Stimulated activated CD4-positive, alpha-beta T cell treated with anti-CD3 and anti-CD28 coated beads, Interleukin-4, amount 100 ng/mL, for 24 hours (primary cell): ENCODE results near the gene LCAT.
"Not testable (repeated sequence)": the region's sequence is repeated elsewhere in the genome, so short reads cannot be mapped to it uniquely, and the experiment has no call there.

ENCODE experiments used
- DNase-seq: peaks from one replicate; pipeline ENCODE4 v3.0.0-alpha.2; 2020

Gene LCAT

GRCh38 chr16:67931712-67932461, 12.0 kb downstream of the LCAT start, which contains the start of gene CTRL:
Gene CTRL, minus strand, starts transcription at chr16:67931862. Its CDS starts 10 bp downstream, at chr16:67931852.
- no peak for DNase-seq

DNA sequence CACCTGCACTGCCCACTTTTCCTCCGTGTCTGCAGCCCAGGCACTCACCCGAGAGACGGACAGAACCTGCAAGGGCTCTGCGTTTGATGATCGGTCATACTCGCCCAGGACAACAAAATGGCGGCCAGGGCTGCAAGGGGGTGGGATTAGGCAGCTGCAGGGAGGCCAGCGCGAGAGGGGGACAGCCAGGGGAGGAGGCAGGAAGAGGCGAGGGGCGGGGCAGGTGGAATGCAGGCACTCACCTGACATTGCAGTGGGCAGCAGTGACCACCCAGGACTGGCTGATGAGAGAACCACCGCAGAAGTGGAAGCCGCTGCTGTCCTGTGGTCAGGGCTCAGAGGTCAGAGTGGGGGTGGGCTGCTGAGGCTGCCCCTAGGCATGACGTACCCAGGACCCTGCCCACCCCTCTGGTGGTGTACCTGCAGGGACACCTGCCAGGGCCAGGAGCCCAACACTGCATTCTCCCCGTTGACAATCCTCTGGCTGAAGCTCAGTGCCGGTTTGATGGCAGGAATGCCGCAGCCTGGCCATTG, 13.2 kb downstream of the LCAT start:
- DNase-seq, result no peak

DNA sequence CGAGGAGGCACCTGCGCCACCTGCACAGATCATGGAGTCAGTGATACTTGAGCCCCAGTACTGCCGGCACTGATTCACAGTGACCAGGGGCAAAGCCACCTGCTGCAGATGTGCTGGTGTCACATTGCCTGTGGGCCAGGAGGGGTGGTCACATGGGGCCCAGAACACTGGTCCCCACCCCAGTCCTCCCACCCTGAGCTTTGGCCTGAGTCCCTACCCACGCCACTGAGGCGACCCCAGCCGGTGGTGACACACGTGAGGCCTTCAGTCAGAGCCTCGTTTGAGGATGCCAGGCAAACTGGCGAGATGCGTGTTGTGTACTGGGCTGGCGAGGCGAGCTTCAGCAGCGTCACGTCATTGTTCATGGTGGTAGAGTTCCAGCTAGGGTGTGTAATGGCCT, 13.7 kb downstream of the LCAT start:
- no peak for DNase-seq

- peak; percentile 85 for DNase-seq
Observed at GRCh38 chr16:67928561-67929364, 15.2 kb downstream of the LCAT start.

- DNase-seq, result no peak
Observed at GRCh38 chr16:67928147-67928546, 15.8 kb downstream of the LCAT start.

DNA sequence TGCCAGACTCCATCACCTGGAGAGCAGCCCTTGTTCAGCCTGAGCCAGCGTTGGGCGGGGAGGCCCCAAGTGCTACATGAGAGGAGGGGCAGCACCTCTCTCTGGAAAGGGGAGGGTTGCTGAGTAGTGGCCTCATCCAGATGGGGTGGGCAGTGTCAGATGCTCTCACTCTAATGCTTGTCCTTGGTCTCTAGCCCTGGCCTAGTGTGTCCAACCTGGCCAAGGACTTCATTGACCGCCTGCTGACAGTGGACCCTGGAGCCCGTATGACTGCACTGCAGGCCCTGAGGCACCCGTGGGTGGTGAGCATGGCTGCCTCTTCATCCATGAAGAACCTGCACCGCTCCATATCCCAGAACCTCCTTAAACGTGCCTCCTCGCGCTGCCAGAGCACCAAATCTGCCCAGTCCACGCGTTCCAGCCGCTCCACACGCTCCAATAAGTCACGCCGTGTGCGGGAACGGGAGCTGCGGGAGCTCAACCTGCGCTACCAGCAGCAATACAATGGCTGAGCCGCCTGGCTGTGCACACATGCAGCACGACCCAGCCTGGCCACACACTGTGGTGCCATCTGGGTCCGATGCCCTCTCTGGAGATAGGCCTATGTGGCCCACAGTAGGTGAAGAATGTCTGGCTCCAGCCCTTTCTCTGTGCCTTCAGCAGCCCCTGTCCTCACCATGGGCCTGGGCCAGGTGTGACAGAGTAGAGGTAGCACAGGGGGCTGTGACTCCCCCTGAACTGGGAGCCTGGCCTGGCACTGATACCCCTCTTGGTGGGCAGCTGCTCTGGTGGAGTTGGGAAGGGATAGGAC, 16.6 kb downstream of the LCAT start:
- no peak for DNase-seq

DNA sequence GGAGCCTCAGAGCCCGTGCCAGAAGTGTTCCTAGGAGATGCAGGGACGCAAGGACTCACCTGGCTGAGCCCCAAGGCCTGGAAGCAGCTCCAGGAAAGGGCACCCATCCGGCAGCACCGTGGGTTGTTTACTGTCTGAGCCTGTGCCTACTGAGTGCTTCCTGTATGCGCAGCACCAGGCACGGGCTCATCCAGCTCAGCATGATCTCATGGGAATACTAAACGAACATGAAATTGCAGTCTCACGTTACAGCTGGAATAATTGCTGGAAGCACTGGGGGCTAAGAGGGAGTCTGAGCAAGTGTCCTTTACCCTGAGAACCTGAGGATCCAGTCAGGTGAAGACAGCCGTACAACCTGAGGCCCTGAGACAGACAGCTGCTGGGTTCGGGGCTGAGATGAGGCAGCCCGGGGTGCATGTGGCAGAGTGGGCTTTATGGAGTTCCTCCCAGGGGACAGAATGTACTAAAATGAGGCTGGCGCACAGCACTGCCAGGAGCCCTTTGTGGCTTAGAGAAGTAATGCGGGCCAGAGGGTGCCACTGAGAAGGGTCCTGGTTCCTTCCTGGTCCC, 17.7 kb downstream of the LCAT start:
- DNase-seq, result no peak

DNA sequence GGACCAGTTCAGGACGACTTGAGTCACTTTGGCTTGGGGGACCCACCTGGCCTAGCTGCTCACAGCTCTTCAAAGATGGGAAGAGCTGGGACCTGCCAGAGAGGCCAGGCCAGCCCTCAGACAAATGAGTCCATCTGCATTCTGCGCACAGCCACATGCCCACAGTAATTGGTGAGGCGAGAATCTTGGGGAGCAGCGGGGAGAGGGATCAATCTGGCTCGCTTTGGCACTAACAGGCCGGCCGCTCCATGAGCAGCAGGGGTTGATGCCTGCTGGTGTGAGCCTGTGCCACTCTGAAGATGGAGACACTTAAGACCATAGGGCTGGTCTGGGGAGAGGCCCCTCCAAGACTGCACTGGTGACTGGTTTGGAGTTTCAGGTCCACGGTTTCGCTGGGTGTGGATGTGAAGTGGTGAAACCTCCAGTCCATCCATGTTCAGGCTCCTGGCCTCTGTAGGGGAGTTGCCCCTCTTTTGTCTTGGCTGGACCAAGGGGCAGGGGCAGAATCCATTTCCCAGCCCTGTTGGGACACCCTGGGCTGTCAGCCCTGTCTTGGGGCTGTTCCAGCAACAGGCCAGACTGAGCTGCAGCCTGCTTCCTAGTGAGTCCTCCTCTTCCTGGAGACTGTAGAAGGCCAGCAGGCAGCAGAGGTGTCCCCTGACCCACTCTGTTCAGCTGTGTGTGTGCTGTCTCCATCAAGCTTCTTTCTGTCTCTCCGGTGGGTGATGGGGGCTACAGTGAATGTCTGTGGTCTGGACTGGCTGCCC, 19.6 kb downstream of the LCAT start:
- DNase-seq, result no peak

- DNase-seq, result no peak
Observed at GRCh38 chr16:67923414-67924116, 20.4 kb downstream of the LCAT start.

DNA sequence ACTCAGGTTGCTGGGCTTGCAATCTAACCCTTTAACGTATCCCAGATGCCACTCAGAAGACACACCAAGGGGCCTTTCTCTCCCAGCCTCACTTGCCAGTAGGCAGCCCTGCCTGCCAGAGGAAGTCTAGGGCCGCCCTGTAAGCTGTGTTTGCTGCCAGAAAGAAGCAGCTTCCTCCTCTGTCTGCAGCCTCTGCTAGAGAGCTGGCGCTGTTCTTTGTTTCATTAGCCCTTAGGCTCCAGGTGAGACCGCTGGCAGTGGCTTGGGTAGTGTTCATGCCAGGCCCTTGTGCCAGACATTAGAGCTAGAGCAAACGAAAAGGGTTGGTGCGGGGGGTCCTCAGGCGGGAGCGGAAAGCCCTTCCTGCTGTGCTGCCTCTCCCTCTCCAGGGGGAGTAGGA, 21.2 kb downstream of the LCAT start:
- no peak for DNase-seq

DNA sequence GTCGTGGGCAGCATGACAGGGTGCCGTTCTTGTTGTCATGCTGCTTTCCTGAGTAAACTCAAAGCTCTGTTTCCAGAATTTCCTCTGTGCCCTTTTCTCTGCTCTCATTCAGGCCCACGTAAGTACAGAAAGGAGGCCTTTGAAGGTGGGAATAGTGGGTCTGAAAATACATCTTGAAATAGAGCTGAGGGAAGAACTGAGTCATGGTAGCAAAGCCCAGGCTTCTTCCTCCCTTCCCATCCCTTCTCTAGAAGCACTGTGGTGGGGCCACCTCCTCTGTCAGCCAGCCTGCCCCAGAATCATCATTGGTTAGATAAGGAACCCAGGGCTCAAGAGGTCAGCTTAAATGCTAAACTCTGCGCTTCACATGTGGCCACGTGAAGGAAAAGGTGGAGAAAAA, 21.7 kb downstream of the LCAT start:
- no peak for DNase-seq

- DNase-seq, result no peak
Observed at GRCh38 chr16:67919622-67920221, 24.2 kb downstream of the LCAT start.

DNA sequence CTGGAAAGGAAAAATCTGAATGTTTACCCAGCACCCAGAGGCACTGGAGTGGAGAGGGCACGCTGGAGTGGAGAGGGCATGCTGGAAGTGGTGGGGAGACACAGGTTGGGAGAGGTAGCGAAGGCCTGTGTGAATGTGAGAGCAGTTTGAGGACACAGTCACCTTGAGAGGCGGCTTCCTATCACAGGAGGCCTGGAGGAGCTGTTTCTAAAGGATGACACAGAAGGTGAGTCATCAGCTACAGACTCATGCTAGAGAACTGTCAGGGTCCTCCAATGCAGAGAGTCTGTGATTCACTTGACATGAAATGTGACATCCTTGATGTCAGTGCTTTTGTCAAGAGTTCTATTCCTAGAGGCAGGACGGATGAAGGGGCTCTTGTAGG, 26.1 kb downstream of the LCAT start:
- DNase-seq, result peak; percentile 71

DNA sequence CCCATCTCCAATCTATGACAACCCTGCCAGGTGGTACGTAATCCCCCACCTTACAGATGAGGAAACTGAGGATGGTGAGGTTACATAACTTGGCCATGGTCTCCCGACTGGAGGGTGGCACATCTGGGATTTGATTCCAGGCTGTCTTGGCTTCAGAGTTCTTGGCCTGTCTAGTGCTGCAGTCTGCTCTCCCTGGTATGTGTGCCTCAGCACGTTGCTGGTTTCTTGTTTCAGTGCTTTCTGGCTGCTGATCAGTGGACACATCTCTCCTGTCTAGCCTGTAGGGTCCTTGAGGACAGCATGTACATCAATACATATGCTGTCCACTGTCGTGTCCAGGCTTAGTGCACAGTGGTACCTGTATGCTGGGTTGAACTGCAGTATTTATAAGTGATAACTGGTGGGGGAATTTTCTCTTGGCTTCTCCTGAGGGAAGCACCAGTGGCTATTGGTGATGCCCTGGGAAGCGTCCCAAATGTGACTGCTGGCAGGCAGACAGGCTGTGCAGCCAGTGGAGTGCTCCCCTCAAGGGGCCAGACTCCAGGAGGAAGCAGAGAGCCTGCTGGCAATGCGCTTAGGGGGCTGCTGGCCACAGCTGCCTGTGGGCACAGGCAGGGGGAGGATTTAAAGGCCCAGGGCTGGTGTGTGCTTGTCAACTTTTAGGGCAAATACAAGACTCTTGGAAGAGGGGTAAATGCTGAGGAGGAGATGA, 26.6 kb downstream of the LCAT start:
- DNase-seq, result no peak

DNA sequence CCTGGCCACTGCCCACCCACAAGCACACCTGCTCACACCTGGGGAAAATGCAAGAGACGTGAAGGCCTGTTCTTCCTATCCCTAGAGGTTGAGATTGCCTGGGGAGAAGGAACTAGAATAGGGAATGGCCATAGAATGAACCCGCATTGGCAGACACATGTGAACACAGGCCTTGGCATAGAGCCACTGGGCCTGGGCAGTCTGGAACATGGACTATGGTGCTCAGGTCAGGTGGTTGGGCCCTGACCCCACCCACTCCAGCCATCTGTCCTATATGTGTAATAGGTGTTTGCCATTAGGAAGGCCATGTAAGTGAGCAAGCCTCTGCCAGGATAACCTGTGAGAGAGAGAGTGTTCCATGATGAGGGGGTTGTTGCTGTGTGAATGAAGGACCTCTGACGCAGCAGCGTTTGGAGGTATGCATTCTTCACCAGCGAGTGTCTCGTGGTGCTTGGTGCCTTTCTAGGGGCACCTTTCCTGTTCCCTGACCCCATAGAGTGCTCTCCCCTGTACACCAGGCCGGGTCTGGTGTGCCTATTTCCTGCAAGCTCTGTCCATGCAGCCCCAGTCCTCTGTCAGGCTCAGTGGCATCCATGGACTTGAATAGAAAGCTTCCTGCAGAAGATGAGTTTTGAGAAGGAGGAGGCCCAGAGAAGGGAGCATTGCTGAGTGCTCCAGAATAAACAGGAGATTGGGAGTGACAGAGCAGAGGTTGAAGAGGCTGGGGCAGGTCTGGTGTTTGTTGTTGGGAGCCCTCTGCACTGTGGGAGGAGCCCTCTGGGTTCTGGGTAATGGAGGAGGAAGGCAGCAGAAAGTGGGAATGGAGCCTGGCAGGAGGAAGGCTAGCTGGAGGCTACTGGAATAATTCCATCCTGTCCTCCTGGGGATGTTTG, 27.8 kb downstream of the LCAT start:
- DNase-seq, result no peak

DNA sequence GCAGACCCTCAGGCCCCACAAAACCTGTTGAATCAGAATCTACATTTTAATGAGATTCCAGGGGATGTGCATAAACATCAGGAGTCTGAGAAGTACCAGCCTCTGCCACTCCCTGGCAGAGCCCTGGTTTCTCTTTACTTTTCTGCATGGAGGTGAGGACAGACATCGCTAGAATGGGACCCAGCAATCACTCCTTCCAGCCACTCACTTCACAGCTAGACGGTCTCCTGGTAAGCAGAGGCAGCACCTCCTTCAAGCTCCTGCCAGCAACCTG, 28.5 kb downstream of the LCAT start:
- DNase-seq, result not testable (repeated sequence)

DNA sequence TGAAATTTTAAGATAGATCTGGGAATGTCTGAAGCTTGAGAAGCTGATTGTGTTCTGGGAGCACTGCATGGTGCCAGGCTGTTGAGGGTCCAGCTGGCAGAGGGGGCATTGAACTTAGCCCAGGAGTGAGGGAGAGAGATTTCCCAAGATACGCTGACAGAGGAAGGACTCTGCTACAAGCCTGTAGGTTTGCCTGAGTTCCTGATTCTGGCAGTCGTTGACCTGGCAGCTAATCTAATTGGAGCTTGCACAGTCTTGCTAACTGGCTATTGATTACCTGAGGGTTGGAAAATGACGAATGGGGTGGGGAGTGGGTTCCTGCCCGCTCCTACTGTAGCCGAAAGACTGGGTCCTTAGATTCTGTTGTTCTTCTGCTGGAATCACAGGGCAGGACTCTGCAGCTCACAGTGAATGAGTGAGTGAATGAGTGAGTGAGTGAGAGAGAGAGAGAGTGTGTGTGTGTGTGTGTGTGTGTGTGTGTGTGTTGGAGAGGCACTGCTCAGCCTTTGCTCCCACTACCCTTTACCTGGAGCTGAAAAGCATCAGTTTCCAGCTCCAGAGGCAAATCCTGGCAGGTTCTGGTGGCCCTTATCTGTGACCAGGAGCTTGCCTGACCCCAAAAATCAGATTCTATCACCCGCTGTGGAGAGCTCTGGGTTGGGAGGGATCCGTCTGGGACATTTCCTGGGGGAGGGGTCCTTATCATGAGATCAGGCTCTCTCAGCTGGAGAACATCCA, 29.0 kb downstream of the LCAT start:
- DNase-seq, result no peak

GRCh38 chr16:67910158-67910557, 33.8 kb downstream of the LCAT start:
- DNase-seq, result no peak
